Sciatic nerve (tissue), 2 donors: ENCODE measurements around the gene FOXN3. TPM values are rescaled to one million over a fixed set of nuclear protein-coding genes. Genes with fewer than 3 reads are reported as not detected.

Source experiments
- ATAC-seq: fragments of 200-7000 bp; cut with Tn5 transposase; one replicate; pipeline ENCODE4 v1.9.1; 2020; ENCODE audit warnings: mild to moderate bottlenecking, moderate library complexity
- DNase-seq: peaks from one replicate; pipeline ENCODE4 v3.0.0-alpha.2; 2020; ENCODE audit warnings: low spot score
- intact Hi-C: fragments of 100-400 bp; cut with DNase I; formaldehyde crosslinking; loops from one replicate; pipeline ENCODE4 v1.14.2; 2022
- total RNA-seq: library from RNA; stranded (reverse); fragmentation: NEBNext Ultra II Directional; extraction: Animal tissue kit (Norgen Biotek cat#: 25700); gene quantifications from one replicate; pipeline ENCODE4 v1.2.1, GENCODE V29; 2021
- donor health status: DM: no; HTN: no; CAD: no.
- donor health status: DM: no; HTN: no; CAD: no.

The FOXN3 gene, protein sequence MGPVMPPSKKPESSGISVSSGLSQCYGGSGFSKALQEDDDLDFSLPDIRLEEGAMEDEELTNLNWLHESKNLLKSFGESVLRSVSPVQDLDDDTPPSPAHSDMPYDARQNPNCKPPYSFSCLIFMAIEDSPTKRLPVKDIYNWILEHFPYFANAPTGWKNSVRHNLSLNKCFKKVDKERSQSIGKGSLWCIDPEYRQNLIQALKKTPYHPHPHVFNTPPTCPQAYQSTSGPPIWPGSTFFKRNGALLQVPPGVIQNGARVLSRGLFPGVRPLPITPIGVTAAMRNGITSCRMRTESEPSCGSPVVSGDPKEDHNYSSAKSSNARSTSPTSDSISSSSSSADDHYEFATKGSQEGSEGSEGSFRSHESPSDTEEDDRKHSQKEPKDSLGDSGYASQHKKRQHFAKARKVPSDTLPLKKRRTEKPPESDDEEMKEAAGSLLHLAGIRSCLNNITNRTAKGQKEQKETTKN
- 80.9 TPM for total RNA-seq

- DNase-seq (peak; percentile 96), ATAC-seq (peak; percentile 77)
- intact Hi-C loops, result loop anchor here (10.0 kb wide), 1 partner anchor 232 kb away; no protein-coding TSS in a partner anchor
Observed at GRCh38 chr14:89417091-89417464, at the start of gene FOXN3. FOXN3 (minus strand) TSS chr14:89417233; CDS start chr14:89412476, 4,757 bp downstream.

GRCh38 chr14:89466484-89466883 lies 49.5 kb upstream of the FOXN3 start:
- DNase-seq, result no peak
- no peak for ATAC-seq
- intact Hi-C loops, result no loop called here

DNA sequence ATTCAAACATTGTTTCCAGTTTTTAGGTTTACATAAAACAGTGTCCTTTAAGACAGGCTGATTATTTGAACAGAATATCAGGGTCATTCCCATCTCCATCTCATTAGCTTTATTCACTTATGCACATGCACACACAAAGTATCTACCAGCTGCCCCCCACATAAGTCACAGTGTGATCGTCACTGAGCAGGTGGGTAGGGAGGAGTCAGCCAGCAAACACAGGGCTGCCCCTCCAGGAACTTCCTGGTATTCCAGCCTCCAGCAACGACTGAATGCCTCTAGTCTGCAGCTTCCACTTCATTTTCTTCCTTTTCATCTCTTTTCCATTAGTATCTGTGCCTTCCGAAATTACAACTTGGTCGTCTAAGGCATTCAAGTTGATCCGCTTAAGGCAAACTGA lies 48.8 kb upstream of the FOXN3 start:
- DNase-seq, result no peak
- ATAC-seq, result no peak
- intact Hi-C loops, result no loop called here

DNA sequence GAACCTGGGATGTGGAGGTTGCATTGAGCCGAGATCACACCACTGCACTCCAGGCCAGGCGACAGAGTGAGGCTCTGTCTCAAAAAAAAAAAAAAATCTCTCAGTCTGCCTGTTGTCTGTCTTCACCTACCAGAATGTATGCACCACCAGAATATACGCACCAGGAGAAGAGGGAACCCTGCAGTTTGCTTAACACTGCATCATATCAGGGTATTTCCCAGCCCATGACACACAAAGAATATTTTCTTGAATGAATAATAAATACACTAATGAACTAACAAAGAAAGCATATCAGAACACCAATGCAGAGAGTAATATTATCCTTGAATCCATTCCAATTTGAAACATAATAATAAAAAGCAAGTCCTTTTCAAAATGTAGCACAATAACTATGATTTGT lies 44.2 kb upstream of the FOXN3 start:
- intact Hi-C loops, result no loop called here
- DNase-seq, result no peak
- no peak for ATAC-seq

DNA sequence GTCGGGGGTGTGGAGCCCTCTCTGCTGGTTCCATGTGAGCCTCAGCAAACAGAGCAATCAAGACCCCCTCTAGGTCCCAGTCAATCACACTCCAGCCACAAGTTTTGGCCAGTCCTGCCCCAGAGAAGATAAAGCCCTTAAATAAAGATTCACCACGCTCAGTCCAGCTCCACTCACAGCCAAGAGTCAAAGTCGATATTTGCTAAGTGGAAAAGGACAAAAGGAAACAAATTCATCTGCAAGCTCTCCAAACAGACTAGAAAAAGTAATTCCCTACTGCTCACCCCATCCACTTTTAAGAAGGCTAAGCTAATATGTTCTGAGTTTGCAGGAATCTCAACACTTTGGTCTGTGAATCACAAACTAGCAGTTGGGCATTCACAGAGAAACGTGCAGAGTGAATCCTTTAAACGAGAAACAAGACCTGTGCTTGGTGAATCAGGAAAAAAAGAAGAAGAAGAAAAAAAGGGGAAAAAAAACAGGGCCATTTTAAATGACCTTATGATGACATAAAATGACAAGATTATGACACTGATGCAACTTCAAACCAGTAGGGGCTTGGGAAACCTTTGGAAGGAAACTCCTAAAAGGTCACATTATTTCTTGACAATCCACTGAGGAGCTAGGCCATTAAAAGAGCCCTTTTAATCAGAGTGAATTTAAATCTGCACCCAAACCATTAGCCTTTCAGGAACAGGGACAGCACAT lies 41.8 kb upstream of the FOXN3 start:
- no peak for ATAC-seq
- no peak for DNase-seq
- intact Hi-C loops, result no loop called here

- no peak for DNase-seq
- intact Hi-C loops, result no loop called here
Observed at GRCh38 chr14:89457007-89457406, 40.0 kb upstream of the FOXN3 start.

DNA sequence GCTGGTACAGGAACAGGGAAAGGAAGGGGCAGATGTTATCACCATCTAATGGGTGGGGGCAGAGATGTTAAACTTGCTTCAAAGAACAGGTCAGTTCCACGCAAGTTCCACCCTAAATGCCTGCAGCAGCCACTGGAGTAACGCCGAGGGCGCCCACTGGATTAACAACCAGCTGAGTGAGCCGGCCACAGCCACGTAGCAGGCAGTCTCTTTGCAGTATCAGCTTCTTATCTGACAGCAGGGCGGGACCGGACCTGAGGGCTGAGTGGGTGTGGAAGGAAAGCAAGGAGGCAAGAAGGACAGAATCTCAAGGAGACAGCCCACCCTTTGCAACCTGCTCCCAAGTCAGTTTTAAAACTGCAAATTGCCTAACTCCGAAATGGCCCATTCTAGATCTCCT lies 38.4 kb upstream of the FOXN3 start:
- intact Hi-C loops, result no loop called here
- DNase-seq (no peak), ATAC-seq (no peak)

More at GRCh38 chr14:89457007-89457406, 40.0 kb upstream of the FOXN3 start:
- no peak for ATAC-seq

DNA sequence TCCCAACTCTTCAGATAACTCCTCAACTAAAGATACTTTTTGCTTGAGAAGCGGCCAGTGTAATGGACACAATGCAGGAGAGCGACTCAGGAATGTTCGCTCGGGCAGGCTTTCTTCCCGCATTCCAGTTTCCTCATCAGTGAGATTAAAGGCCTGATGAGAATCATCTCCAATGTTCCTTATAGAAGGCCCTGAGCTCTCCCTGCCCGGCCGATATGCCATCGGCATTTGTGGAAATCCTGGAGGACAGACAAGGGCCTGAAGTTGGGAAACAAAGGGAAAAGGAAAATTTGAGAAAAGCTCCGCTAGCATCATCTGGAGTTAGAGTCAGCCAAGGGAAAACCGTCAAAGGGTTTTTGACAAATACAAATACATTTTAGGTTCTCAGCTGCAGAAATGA lies 38.0 kb upstream of the FOXN3 start:
- ATAC-seq (no peak), DNase-seq (no peak)
- intact Hi-C loops, result no loop called here

DNA sequence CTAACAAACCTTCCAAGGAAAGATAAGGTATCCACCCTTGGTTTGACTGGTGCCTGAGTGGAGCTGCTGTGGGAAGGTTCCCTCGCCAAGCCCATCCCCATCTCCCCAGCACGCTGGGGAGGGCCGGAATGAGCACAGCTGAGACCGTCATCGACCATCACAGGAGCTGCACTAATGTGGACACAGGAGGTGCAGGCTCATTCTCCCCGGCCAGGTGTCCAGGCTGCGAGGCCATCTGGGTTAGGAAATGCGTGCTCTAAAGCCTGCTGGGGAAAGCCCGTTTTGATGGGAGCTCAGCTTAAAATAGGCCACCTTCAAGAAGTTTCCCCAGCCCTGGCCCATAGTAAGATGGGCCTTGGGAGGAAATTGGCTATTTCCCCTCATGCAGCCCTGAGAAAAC lies 35.2 kb upstream of the FOXN3 start:
- DNase-seq, result no peak
- intact Hi-C loops, result no loop called here
- ATAC-seq, result no peak

DNA sequence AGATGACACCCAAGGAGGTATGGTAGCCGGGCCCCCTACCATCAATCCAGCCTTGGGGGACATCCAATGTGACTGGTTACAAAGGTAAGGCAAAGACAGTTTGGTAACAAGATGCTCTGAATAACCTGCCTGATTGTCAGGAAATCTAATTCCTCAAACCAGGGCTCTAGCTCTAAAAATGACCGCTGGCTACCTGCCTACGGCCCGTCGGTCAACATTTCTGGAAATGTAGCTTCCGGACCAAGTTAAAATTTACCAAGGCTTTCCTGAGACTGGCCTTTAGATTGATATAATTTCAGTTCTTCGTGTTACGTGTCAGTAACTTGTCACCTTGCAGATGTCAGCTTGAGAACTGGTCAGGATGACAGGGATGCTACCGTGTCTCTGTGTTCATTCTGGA lies 34.2 kb upstream of the FOXN3 start:
- intact Hi-C loops, result no loop called here
- ATAC-seq, result no peak
- no peak for DNase-seq

DNA sequence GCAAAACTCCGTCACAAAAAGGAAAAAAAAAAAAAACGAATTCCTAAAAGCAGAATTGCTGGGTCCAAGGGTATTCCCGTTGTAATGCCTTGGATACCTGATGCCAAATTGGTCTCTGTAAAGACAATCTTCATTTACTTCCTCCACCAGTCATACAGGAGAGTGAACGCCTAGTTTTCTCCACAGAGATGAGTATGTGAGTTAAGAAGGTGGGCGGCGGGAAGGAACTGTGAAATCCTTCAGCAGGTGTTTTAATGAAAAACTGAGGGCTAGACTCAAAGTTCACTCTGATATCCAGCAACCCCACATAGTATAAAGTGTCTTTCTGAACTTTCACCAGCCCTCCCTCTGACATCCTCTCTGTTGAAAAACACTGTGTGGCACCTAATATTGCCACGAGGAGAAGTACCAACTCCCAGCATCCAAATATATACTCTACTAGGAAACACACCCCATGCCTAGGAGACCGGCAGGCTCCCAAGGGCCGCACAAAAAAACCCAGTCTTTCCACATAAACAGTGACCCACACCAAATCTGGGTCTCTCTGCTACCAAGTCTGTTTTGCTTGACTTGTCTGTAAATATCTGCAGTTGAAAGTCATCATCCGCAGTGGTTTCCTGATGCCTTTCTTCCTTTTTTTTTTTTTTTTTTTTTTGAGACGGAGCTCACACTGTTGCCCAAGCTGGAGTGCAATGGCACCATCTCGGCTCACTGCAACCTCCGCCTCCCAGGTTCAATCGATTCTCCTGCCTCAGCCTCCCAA lies 30.3 kb upstream of the FOXN3 start:
- intact Hi-C loops, result no loop called here
- ATAC-seq, result peak; percentile 27
- no peak for DNase-seq

GRCh38 chr14:89445273-89445973 lies 28.4 kb upstream of the FOXN3 start:
- intact Hi-C loops, result no loop called here
- ATAC-seq (no peak), DNase-seq (no peak)

- no peak for ATAC-seq
- no peak for DNase-seq
- intact Hi-C loops, result no loop called here
Observed at GRCh38 chr14:89444516-89445125, 27.6 kb upstream of the FOXN3 start.

DNA sequence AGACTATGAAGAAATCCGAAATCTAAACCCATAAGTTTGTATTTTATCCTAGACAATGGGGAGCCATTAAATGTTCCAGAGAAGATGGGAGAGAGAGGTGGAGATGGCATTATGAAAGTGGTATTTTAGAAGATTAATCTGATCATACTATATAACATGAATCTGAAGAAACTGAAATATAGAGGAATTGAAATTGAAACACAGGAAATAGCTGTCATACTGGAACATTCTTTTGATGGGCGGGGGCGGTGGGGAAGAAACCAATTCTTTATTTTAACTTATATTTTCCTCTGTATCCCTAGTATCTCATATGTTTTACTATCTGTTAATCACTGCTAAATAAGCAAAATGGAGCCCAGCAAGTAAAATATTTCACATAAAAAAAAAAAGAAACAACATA lies 27.0 kb upstream of the FOXN3 start:
- DNase-seq, result no peak
- intact Hi-C loops, result no loop called here
- ATAC-seq, result no peak

GRCh38 chr14:89443042-89443629 lies 26.1 kb upstream of the FOXN3 start:
- intact Hi-C loops, result no loop called here
- no peak for ATAC-seq
- no peak for DNase-seq

DNA sequence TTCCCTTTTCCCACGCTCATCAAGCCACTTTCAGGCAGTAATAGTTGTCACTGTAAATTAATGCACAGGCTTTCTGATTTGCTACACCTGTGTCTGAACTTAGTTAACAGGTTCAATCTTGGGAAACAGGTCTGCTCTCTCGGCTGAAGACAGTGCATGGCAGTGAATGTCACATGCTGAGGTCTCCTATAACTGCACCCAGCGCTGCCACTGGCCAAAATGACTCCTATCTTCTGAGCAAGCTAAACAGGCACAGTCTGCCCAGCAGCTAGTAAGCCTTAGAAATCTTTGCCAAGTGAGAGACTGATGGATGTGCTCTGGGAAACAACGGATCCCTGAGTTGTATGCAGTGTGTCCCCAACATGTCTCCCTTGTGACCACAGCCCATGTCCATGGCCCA lies 25.2 kb upstream of the FOXN3 start:
- ATAC-seq, result no peak
- no peak for DNase-seq
- intact Hi-C loops, result no loop called here

- no peak for DNase-seq
- ATAC-seq, result no peak
- intact Hi-C loops, result no loop called here
Observed at GRCh38 chr14:89440986-89441909, 24.2 kb upstream of the FOXN3 start.
